ENCODE measurements around the gene ATP2B3.

ATP2B3 gene

GRCh38 chrX:153507484-153508178 is 9.8 kb upstream of the ATP2B3 start:
- DNase-seq: peak in 57 of 58 donors; percentile 2 to 87 (median 64)

- no peak for DNase-seq
These were observed 7.8 kb upstream of the ATP2B3 start for GRCh38 chrX:153509592-153509991.

- no peak for DNase-seq
These were observed 7.1 kb upstream of the ATP2B3 start for GRCh38 chrX:153510383-153510782.

GRCh38 chrX:153511784-153512500 is 5.5 kb upstream of the ATP2B3 start:
- DNase-seq: no peak

GRCh38 chrX:153512501-153512893 is 4.9 kb upstream of the ATP2B3 start:
- DNase-seq: no peak

- DNase-seq: no peak
These were observed 4.2 kb upstream of the ATP2B3 start for GRCh38 chrX:153513265-153513664.

- DNase-seq: no peak
These were observed 3.2 kb upstream of the ATP2B3 start for GRCh38 chrX:153514259-153514658.

- DNase-seq: no peak
These were observed 2.0 kb upstream of the ATP2B3 start for GRCh38 chrX:153515435-153515834.

GRCh38 chrX:153516073-153516472 is 1.4 kb upstream of the ATP2B3 start:
- DNase-seq: no peak

- DNase-seq: no peak
These were observed 748 bp downstream of the ATP2B3 start for GRCh38 chrX:153517946-153518834.

- no peak for DNase-seq
These were observed 2.3 kb downstream of the ATP2B3 start for GRCh38 chrX:153519569-153520286.

GRCh38 chrX:153520287-153520917 is 3.0 kb downstream of the ATP2B3 start:
- DNase-seq: no peak

- DNase-seq: peak in 36 of 58 donors; percentile 3 to 81 (median 28)
These were observed 3.6 kb downstream of the ATP2B3 start for GRCh38 chrX:153521034-153521433.

GRCh38 chrX:153522259-153522658 is 4.8 kb downstream of the ATP2B3 start:
- no peak for DNase-seq

GRCh38 chrX:153523269-153523668 is 5.8 kb downstream of the ATP2B3 start:
- DNase-seq: no peak

GRCh38 chrX:153524234-153524633 is 6.8 kb downstream of the ATP2B3 start:
- no peak for DNase-seq

- DNase-seq: no peak
These were observed 8.0 kb downstream of the ATP2B3 start for GRCh38 chrX:153525451-153525850.

- no peak for DNase-seq
These were observed 8.6 kb downstream of the ATP2B3 start for GRCh38 chrX:153526042-153526441.

GRCh38 chrX:153526801-153527200 is 9.4 kb downstream of the ATP2B3 start:
- DNase-seq: no peak

- DNase-seq: no peak
These were observed 9.8 kb downstream of the ATP2B3 start for GRCh38 chrX:153527208-153527607.

Measured in anterior cingulate cortex (tissue), 58 donors.